IPS DF 4.7 (cell line): ENCODE results near the gene TTYH1.

Source experiments
- DNase-seq: peaks from one replicate; pipeline ENCODE4 v3.0.0-alpha.2; 2013; ENCODE audit warnings: low spot score; ENCODE audit errors: extremely low read depth

Gene TTYH1

DNA sequence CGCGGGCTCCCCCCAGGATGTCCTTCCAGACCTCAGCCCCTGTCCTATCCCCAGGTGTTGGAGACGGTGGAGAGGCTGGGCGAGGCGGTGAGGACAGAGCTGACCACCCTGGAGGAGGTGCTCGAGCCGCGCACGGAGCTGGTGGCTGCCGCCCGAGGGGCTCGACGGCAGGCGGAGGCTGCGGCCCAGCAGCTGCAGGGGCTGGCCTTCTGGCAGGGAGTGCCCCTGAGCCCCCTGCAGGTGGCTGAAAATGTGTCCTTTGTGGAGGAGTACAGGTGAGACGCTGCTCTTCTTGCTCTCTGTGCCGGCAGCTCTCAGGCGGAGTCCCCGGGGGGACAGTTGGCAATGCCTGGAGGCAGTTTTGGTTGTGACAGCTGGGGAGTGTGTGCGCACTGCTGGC, 6.9 kb downstream of the TTYH1 start:
- no peak for DNase-seq

GRCh38 chr19:54424201-54424600, 8.9 kb downstream of the TTYH1 start:
- DNase-seq = no peak

DNA sequence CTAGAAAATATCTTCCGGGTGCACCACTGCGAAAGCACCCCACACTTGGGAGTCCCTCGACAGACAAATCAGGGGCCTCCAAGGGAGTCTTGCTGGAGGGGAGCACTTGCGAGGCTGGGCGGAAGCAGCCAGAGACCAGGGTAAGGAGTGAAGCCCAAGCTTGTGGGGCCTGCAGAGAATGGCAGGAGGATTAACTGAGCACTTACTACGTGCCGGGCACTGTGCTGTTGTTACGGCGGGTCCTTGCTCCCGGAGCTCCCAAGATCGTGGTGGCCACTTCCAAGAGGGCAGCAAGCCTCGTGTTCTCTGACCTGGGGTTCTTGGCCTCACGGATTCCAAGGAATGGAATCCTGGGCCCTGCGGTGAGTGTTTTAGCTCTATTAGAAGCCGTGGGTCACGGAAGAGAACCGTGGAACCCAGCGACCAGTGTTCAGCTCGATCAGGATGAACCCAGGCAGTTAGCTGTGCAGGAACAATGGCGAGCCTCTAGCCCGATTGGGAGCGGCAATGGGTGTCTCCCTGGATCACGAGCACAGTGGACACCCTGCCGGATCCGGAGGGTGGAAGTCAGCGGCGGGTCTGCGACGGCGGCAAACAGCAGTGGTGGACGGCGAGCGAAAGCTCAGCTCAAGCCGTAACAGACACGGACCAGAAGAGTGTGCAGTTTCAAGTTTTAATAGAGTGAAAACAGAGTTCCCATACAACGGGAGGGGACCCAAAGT, 9.6 kb downstream of the TTYH1 start:
- DNase-seq = no peak

DNA sequence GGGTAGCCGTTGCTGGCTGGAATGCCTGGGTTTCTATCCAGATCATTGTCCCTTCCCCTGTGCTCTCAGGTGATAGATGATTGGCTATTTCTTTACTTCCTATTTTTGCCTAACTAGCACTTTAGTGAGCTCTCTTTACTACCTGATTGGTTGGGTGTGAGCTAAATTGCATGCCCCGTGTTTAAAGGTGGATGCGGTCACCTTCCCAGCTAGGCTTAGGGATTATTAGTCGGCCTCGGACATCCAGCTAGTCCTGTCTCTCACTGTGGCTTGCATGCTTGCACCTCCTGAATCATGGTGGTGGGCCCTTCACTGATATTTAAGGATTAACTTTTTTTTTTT, 10.1 kb downstream of the TTYH1 start:
- no peak for DNase-seq

DNA sequence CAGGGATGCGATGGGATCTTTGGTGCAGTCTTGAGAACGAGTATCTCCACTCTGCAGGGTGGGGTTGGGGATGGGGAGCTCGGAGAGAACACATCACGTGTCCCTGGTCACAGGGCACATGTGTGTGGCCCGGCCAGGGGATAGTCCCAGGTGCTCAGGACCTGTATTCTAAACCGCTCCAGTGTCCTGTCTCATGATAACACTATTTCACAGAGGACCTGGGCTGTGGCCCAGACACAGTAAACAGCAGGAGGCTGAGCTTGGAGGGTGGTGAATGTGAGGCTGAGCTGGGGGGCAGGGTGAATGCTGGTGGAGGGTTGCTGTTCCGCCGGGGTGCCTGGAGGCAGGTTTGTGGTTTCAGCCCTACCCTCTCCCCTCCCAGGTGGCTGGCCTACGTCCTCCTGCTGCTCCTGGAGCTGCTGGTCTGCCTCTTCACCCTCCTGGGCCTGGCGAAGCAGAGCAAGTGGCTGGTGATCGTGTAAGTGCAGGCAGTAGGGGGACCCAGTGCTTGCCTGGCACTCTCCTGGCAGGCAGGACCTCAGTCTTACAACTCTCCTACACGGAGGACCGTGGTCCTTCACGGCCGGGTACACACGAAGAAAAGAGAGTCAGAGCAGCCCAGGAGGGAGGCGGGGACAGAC, 11.1 kb downstream of the TTYH1 start:
- no peak for DNase-seq

- no peak for DNase-seq
Measured at GRCh38 chr19:54427586-54427985, 12.3 kb downstream of the TTYH1 start.

GRCh38 chr19:54428323-54429175, 13.3 kb downstream of the TTYH1 start:
- no peak for DNase-seq

DNA sequence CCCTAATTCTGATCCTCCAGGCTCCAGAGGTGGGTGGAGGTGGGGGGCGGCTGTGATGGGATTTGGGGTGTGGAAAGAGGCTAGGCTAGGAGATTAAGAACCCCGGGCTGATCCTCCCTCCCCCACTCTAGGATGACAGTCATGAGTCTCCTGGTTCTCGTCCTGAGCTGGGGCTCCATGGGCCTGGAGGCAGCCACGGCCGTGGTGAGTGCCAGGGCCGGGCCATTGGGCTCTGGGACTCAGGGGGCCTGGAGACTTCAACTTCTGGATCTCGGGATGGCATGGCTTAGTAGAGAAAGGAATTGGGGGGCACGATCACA, 13.9 kb downstream of the TTYH1 start:
- DNase-seq = no peak

- DNase-seq = no peak
Measured at GRCh38 chr19:54429545-54430227, 14.4 kb downstream of the TTYH1 start.

DNA sequence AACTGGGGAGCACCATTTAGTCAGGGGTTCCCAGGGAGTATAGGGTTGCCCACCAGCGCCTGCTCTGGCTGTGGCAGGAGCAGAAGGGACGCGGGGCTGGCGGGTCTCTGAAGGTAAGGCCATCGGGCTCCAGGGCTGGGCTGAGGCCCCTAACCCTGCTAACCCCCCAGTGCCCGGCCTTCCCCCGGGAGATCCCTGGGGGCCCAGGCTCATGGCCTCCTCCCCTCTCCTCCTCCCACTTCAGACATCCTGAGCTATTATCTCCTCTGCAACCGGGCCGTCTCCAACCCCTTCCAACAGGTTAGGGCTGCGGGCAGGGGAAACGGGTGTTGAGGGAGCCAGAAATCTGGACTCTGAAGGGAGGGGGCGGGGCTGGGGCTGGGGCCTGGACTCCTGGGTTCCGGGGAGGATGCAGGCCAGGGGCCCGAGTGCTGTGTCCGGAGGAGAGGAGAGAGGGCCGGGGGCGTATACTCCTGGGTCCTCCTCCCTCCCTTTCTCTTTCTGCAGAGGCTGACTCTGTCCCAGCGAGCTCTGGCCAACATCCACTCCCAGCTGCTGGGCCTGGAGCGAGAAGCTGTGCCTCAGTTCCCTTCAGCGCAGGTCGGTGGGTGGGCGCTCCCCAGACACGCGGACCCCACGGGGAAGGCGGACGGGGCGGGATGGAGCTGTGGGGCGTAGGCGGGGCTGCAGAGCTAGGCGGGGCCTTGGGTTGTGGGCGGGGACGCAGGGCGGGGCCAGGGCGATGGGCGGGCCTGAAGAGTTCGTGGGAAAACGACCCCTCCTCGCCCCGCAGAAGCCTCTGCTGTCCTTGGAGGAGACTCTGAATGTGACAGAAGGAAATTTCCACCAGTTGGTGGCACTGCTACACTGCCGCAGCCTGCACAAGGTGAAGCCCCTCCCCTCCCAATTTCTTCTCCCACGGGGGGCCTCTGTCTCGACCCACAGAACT, 15.3 kb downstream of the TTYH1 start:
- DNase-seq = no peak

DNA sequence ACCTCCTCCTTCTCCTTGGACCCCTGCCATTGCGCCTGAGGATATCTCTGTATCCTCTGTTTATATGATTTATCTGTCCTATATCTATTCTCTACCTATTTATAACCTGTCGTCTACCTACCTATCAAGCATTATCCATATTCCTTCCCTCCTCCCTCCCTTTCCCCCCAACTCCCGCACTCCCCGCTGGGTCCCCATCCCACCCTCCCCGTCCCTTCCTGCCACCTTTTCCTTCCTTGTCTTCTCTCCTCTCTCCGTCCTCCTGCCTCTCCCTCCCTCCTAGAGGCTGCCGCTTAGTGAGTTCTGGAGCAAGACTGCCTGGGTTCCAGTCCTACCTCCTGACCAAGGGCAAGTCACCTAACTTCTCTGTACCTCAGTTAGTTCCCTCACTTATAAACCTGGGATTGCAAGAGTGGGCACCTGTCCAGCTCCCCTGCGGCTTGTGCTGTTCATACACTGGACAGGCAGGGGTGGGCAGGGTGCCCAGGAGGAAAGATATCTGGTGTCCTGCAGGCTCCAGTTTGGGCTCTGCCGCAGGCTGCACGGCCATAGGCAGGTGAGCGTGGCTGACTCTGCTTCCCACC, 16.1 kb downstream of the TTYH1 start:
- no peak for DNase-seq

DNA sequence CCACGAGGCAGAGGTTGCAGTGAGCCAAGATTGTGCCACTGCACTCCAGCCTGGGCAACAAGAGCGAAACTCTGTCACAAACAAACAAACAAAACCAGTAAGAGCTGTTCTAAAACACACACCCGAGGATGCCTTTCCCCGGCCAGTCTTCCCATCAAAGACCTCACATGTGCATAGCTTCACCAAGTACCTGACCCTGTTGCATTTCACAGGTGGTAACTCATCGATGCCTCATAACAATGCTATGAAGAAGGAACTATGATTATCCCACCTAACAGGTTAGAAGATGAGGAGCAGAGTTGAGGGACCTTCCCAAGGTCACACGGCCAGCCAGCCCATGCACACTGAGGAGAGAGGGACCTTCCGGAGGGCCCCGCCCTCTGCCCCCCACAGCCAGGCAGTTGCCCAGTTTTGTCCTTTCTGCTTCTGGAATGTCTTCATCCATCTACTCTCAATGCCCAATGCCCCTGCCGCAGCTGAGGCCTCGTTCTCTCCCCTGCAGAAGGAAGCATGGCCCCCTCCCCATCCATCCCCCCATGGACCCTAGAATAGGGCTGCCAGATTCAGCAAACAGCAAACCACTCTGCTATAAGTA, 17.0 kb downstream of the TTYH1 start:
- DNase-seq = no peak

DNA sequence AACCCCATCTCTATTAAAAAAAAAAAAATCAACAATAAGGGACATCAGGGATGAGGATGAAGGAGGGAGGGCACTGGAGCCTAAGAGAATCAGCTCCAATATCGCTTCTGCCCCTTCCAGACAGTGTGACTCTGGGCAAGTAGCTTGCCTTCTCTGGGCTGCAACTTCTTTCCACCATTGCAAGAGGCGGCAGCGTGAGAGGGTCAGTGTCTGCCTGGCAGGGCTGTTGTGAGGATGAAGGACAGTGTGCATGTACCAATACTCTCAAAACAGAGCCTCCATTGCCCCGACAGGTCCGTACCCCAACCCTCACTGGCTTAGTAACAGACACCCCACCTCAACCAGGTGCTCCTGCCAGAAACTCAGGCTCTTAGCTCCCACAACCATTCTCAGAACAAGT, 18.4 kb downstream of the TTYH1 start:
- DNase-seq = no peak

DNA sequence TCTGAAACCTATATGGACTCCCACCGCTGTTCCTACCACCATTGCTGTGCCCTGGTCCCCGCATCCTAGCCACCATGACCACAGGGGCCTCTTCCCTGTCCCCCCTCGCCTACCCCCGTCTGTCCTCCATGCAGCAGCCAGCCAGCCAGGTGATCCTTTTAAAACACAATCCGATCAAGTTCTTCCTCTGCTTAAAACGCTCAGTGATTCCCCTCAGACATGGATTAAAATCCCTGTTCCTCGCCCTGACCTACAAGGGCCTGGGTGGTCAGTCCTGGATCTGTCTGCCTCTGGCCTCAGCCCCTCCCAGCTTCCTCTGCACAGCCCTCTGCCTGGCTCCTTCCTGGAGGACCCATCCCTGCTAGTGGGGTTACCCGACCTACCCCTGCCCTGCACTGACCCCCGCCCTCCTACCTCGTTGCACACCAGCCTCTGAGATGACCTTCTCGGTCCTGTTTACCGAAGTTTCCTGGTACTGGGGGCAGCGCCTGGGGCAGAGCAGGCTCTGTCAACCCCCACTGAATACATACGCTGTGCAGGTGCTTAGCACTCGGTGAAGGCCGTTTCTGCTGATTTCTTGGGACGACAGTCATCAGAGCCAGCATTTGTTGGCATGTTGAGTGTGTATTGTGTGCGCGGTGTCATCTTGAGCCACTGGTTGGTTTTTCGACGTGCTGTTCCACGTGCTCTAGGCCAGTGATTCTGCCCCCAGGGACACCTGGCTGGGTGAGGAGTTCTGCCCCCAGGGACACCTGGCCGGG, 19.0 kb downstream of the TTYH1 start:
- no peak for DNase-seq

GRCh38 chr19:54434873-54435214, 19.6 kb downstream of the TTYH1 start:
- no peak for DNase-seq

- DNase-seq = no peak
Measured at GRCh38 chr19:54435551-54436016, 20.3 kb downstream of the TTYH1 start.

DNA sequence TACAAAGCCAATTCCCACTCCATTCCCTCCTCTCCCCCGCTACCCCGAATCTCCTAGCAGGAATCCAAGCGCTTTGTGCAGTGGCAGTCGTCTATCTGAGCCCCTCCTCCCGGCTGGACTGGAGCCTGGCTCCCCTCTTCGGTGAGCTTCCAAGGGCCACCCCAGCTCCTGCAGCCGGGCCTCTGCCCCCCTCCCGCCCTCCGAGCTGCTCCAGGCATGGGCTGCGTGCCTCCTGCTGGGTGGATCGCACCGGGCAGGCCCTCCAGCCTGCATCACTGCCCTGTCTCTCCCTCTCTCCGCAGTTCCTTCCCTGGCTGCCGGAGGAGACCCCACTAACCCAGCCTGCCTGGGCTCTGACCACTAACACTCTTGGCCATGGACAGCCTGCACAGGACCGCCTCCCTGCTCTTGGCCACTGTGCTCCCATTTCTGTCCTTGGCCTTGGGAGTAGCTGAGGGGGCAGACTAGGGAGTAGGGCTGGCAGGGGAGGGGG, 20.8 kb downstream of the TTYH1 start:
- no peak for DNase-seq

GRCh38 chr19:54436628-54437252, 21.5 kb downstream of the TTYH1 start:
- DNase-seq = no peak
